Nephron (organoid): ENCODE measurements around the gene PLAGL1.
A peak's percentile ranks its signal among the peaks of the same experiment; 100 is the strongest.

ENCODE experiments used
- H3K27ac Mint-ChIP-seq, 3 experiments: 2 replicates each; pipeline ENCODE4 v1.8.0; 2020; ENCODE audit warnings: mixed read lengths in 3 of 3, mild to moderate bottlenecking in 2 of 3, moderate library complexity in 1 of 3
- H3K27me3 Mint-ChIP-seq: 2 replicates; pipeline ENCODE4 v1.8.0; 2021; ENCODE audit warnings: low read depth, mild to moderate bottlenecking, moderate library complexity, mixed read lengths
- H3K36me3 Mint-ChIP-seq: 2 replicates; pipeline ENCODE4 v1.8.0; 2020; ENCODE audit warnings: low read depth, mixed read lengths
- H3K4me1 Mint-ChIP-seq: 2 replicates; pipeline ENCODE4 v1.8.0; 2020; ENCODE audit warnings: mixed read lengths
- H3K4me3 Mint-ChIP-seq, 3 experiments: 2 replicates each; pipeline ENCODE4 v1.8.0; 2020; ENCODE audit warnings: mild to moderate bottlenecking in 3 of 3, mixed read lengths in 3 of 3, moderate library complexity in 2 of 3
- H3K9me3 Mint-ChIP-seq: 2 replicates; pipeline ENCODE4 v1.8.0; 2020; ENCODE audit warnings: mixed read lengths
- TF ChIP-seq, protein P1 (sequence below), 3 experiments: fragments of 200-600 bp; sonication (generic); IDR thresholded peaks; one replicate each; pipeline ENCODE4 v1.5.0; 2021; ENCODE audit warnings: antibody characterized with exemption in 3 of 3; ENCODE audit not compliant: unreplicated experiment in 3 of 3

PLAGL1 gene

DNA sequence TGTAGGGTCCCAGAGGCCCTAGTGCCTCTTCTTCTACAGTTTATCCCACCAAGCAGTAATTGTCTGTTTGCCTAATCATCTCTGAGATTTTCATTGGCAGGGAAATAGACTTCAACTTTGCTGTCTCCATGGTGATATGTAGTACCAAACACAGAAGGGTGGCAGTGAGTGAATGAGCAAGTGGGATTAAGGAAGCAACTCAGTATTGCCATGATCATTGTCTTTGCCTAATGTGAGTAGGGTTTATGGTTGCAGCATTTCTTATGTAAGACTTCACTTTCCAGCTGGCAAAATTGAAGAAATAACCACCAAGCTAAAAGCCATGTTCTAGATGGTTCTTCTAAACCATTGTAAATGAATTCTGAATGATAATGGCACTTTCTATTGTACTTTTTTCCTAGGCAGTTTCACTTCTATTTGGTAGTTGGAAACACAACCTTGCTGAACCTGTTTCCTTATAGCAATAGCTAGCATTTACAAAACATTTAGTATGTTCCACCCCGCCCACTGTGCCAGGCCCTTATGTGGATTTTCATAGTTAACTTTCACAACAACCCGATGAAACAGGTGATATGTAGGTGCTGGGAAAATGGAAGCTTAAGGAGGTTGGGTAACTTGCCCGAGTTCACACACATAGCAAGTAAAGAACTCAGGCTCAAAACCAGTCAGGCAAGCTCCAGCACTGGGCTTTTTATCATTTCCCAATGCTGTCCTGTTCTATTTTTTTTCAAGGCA, 111.8 kb downstream of the PLAGL1 start:
- Mint-ChIP-seq H3K27me3 (no peaks in the 10 kb centered on the region), H3K27ac (no peak overlapping the region), H3K4me1 (peaks cover 17% of the 10 kb centered on the region), H3K36me3 (no peaks in the 10 kb centered on the region), H3K4me3 (no peak overlapping the region), H3K9me3 (no peaks in the 10 kb centered on the region)
- TF ChIP-seq, protein P1, sequence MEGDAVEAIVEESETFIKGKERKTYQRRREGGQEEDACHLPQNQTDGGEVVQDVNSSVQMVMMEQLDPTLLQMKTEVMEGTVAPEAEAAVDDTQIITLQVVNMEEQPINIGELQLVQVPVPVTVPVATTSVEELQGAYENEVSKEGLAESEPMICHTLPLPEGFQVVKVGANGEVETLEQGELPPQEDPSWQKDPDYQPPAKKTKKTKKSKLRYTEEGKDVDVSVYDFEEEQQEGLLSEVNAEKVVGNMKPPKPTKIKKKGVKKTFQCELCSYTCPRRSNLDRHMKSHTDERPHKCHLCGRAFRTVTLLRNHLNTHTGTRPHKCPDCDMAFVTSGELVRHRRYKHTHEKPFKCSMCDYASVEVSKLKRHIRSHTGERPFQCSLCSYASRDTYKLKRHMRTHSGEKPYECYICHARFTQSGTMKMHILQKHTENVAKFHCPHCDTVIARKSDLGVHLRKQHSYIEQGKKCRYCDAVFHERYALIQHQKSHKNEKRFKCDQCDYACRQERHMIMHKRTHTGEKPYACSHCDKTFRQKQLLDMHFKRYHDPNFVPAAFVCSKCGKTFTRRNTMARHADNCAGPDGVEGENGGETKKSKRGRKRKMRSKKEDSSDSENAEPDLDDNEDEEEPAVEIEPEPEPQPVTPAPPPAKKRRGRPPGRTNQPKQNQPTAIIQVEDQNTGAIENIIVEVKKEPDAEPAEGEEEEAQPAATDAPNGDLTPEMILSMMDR (IDR thresholded peaks at IDR 0.05; ENCODE audit: unreplicated experiment in 3 of 3), result no peak

GRCh38 chr6:143894655-143895054, 113.4 kb downstream of the PLAGL1 start:
- no peaks in the 10 kb centered on the region for H3K9me3 Mint-ChIP-seq
- peak overlapping the region in 1 of 3 experiments; percentile 24 for H3K27ac Mint-ChIP-seq
- no peaks in the 10 kb centered on the region for H3K27me3 Mint-ChIP-seq
- TF ChIP-seq, protein P1 (IDR thresholded peaks at IDR 0.05; ENCODE audit: unreplicated experiment in 3 of 3), result no peak
- H3K36me3 Mint-ChIP-seq, result no peaks in the 10 kb centered on the region
- H3K4me3 Mint-ChIP-seq, result no peak overlapping the region
- peaks cover 9% of the 10 kb centered on the region for H3K4me1 Mint-ChIP-seq
